Measurements from ENCODE around the gene KIR3DL2. TPM values are rescaled to one million over a fixed set of nuclear protein-coding genes. Genes with fewer than 3 reads are reported as not detected.

The KIR3DL2 gene
- total RNA-seq = not detected in 2 replicates

DNA sequence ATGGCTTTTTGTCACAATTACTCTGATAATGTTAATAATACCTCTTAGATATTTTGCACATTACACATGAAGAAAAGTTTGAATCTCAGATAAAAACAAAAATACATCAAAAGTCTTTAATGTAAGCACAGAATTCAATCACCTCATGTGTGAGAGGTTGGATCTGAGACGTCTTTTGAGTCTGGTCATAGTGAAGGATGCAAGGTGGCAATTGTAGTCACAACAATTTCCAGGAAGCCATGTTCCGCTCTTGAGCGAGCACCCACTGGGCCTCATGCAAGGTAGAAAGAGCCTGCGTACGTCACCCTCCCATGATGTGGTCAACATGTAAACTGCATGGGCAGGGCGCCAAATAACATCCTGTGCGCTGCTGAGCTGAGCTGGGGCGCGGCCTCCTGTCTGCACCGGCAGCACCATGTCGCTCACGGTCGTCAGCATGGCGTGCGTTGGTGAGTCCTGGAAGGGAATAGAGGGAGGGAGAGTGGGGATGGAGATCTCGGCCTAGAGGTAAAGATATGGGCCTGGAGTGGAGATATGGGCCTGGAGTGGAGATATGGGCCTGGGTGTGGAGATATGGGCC is at the start of gene KIR3DL2:
Gene KIR3DL2, plus strand, starts transcription at position 383 of the 580 bp plus-strand sequence. Its CDS starts 33 bp downstream, at position 416.

DNA sequence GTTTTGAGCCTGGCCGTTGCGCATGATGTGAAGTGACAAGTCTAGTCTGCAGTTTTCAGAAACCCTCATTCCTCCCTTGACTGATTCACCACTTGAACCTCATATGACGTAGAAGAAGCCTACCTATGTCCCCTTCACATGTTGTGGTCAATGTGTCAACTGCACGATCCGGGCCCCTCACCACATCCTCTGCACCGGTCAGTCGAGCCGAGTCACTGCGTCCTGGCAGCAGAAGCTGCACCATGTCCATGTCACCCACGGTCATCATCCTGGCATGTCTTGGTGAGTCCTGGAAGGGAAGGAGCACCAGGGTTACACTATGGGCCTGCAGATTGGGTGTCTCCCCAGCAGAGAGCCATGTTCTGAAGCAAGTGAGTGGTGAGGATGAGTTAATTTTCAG is 46.8 kb upstream of the KIR3DL2 start, which contains the start of gene KIR2DL4:
Gene KIR2DL4, plus strand, starts transcription at position 201 of the 400 bp plus-strand sequence. Its CDS starts 42 bp downstream, at position 243.

DNA sequence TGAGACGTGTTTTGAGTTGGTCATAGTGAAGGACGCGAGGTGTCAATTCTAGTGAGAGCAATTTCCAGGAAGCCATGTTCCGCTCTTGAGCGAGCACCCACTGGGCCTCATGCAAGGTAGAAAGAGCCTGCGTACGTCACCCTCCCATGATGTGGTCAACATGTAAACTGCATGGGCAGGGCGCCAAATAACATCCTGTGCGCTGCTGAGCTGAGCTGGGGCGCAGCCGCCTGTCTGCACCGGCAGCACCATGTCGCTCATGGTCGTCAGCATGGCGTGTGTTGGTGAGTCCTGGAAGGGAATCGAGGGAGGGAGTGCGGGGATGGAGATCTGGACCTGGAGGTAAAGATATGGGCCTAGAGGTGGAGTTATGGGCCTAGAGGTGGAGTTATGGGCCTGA is 34.0 kb upstream of the KIR3DL2 start, which contains the start of gene KIR3DL1:
Gene KIR3DL1, plus strand, starts transcription at position 218 of the 400 bp plus-strand sequence.

DNA sequence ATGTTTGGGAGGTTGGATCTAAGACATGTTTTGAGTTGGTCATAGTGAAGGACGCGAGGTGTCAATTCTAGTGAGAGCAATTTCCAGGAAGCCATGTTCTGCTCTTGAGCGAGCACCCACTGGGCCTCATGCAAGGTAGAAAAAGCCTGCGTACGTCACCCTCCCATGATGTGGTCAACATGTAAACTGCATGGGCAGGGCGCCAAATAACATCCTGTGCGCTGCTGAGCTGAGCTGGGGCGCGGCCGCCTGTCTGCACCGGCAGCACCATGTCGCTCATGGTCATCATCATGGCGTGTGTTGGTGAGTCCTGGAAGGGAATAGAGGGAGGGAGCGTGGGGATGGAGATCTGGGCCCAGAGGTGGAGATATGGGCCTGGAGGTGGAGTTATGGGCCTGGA is 17.7 kb upstream of the KIR3DL2 start, which contains the start of gene KIR2DS4:
Gene KIR2DS4, plus strand, starts transcription at position 181 of the 400 bp plus-strand sequence.

DNA sequence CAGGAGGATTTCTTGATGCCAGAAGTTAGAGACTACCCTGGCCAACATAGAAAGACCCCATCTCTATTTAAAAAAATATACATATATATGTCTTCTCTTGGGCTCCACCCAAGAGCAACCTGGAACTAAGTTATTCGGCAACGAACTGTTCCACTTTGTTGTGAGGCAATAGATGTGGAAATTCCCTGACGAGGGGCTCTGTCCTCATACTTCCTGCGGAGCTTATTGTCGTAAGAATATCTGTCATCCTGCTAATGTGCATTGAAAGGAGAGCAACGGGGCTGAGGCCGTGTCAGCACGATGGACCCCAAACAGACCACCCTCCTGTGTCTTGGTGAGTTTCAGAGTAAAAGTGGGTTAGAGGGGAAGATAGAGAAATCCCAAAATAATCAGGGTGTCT is 23.7 kb downstream of the KIR3DL2 start, which contains the start of gene FCAR:
Gene FCAR, plus strand, starts transcription at position 246 of the 400 bp plus-strand sequence. Its CDS starts 55 bp downstream, at position 301.

DNA sequence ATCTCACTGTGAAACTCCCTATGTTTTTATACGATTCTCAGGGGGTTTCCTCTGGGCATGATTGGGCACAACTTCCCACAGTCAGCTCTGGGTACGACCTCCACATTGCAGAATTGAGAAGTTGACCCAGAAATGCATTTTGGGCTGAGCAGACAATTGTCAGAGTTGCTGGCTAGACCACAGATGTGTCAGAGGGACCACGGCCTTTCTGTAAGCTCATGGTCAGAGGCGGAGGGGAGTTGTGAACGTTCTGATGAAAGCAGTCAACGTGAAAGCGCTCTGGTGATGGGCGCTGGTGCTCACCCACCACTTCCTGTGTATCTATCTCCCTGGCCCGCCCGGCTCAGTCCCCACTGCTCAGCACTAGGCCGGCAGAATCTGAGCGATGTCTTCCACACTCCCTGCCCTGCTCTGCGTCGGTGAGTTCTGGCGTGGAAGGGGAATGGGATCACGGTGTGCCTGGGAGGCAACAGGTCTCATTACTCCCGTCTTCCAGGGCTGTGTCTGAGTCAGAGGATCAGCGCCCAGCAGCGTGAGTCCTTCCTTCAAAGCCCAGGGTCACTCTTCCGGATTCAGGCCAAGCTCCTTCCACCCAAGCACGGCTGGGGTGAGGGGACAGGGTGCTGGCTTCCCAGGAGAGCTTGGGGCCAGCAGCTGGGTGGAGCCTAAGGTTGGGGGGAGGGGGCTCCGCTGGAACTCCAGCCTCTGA is 55.7 kb downstream of the KIR3DL2 start, which contains the start of gene NCR1:
Gene NCR1, plus strand, starts transcription at position 346 of the 709 bp plus-strand sequence. Its CDS starts 40 bp downstream, at position 386.

Other genes starting within 250 kb of the KIR3DL2 start
- under 0.01 TPM in 2 replicates for gene LILRB1, start 220.0 kb upstream of the KIR3DL2 start, total RNA-seq
- not detected in 2 replicates for gene LILRB4, start 187.5 kb upstream of the KIR3DL2 start, total RNA-seq
- gene KIR3DL3, start 126.0 kb upstream of the KIR3DL2 start, total RNA-seq = not detected in 2 replicates
- not detected in 2 replicates for gene KIR2DL3, start 111.9 kb upstream of the KIR3DL2 start, total RNA-seq
- not detected in 2 replicates for gene KIR2DL1, start 80.7 kb upstream of the KIR3DL2 start, total RNA-seq
- not detected in 2 replicates for gene KIR2DL4, start 46.8 kb upstream of the KIR3DL2 start, total RNA-seq
- not detected in 2 replicates for gene KIR3DL1, start 34.0 kb upstream of the KIR3DL2 start, total RNA-seq
- gene KIR2DS4, start 17.8 kb upstream of the KIR3DL2 start, total RNA-seq = not detected in 2 replicates
- not detected in 2 replicates for gene FCAR, start 23.8 kb downstream of the KIR3DL2 start, total RNA-seq
- not detected in 2 replicates for gene NCR1, start 55.7 kb downstream of the KIR3DL2 start, total RNA-seq
- not detected in 2 replicates for gene NLRP7, start 97.1 kb downstream of the KIR3DL2 start, total RNA-seq
- 0.77 and 2.3 TPM in 2 replicates for gene NLRP2, start 115.9 kb downstream of the KIR3DL2 start, total RNA-seq
- gene GP6, start 187.8 kb downstream of the KIR3DL2 start, total RNA-seq = 0.09 TPM in 1 of 2 replicates, not detected in the other
- 15.0 and 28.4 TPM in 2 replicates for gene RDH13, start 212.7 kb downstream of the KIR3DL2 start, total RNA-seq
- gene EPS8L1, start 225.4 kb downstream of the KIR3DL2 start, total RNA-seq = 10.0 and 12.7 TPM in 2 replicates